ENCODE data around the gene RPRD1B. TPM values are rescaled to one million over a fixed set of nuclear protein-coding genes. Genes with fewer than 3 reads are reported as not detected.

RPRD1B gene
- total and polyA plus RNA-seq, 2 of the 8 experiments (the other 6 are each of a cell fraction or from before 2014, with no cell fraction given), result 10.3 to 20.9 TPM

GRCh38 chr20:38032585-38033329 is 789 bp upstream of the RPRD1B start:
- H3K9ac ChIP-seq (replicated peaks in 1 of 4; ENCODE audit: extremely low read depth in 1 of 4, low read depth in 3 of 4, low read length in 3 of 4), result peak overlapping the region; percentile 84 to 99 (median 93)
- no peak for FAIRE-seq
- H3K9me3 ChIP-seq (ENCODE audit: insufficient read depth in 2 of 2, low read depth in 1 of 2, low read length in 1 of 2), result no peaks in the 10 kb centered on the region
- H2AK5ac ChIP-seq (ENCODE audit: low read depth, low read length), result peak overlapping the region; percentile 68
- H3K4ac ChIP-seq (replicated peaks; ENCODE audit: insufficient read length, low read depth, low read length), result no peak overlapping the region
- no peak overlapping the region for H3K14ac ChIP-seq (ENCODE audit: insufficient read length)
- H3K4me2 ChIP-seq (ENCODE audit: insufficient read depth in 1 of 2, low read depth in 2 of 2, low read length in 2 of 2), result peak overlapping the region; percentile 77 to 89
- WGBS, 2 experiments (ENCODE audit: extremely low coverage in 1 of 2, insufficient coverage in 1 of 2, insufficient read length in 1 of 2, insufficient replicate concordance in 2 of 2, low coverage in 1 of 2, low lambda C conversion rate in 2 of 2, missing lambda C conversion rate in 1 of 2), result 48% methylated on average over 28 of the region's 28 CpGs; no CpG with 5 or more reads in 1 of the 2 experiments
- H2AFZ ChIP-seq (ENCODE audit: low read length), result peak overlapping the region; percentile 11; the same call in 1 of the 2 replicates
- peak overlapping the region; percentile 99 for H3K27ac ChIP-seq (ENCODE audit: low read depth, low read length)
- peak overlapping the region; percentile 95; the same call in 1 of the 2 replicates for H2BK12ac ChIP-seq (ENCODE audit: low read depth, low read length)
- H3K18ac ChIP-seq (ENCODE audit: extremely low read depth, low read length), result peak overlapping the region; percentile 34; the same call in 1 of the 2 replicates
- H4K20me1 ChIP-seq (replicated peaks in 1 of 2; ENCODE audit: control insufficient read depth in 1 of 2, insufficient read depth in 2 of 2, low read length in 2 of 2), result no peaks in the 10 kb centered on the region
- peak overlapping the region; percentile 17 for H3K56ac ChIP-seq (replicated peaks; ENCODE audit: insufficient read length, low read depth, low read length)
- H3K23ac ChIP-seq (ENCODE audit: insufficient read length), result no peak overlapping the region
- peaks cover 2 to 10% (median 7%) of the 10 kb centered on the region in 4 experiments; a peak in 5 of 8 replicates for H3K36me3 ChIP-seq (ENCODE audit: control insufficient read depth in 2 of 4, insufficient read depth in 4 of 4, low read length in 3 of 4)
- H2BK20ac ChIP-seq (ENCODE audit: low read length), result no peak overlapping the region
- H3K4me1 ChIP-seq (replicated peaks in 1 of 4; ENCODE audit: control insufficient read depth in 3 of 4, insufficient read depth in 4 of 4, low read length in 3 of 4), result peaks cover 0 to 10% (median 3%) of the 10 kb centered on the region in 4 experiments; a peak in 5 of 7 replicates
- ChIA-PET POLR2A (ENCODE audit: partially characterized antibody) (interaction anchor here (0.7 to 2.6 kb wide), 19 partner anchors 8 to 460 kb away, joined by 3 to 20 read pairs (median 4); no protein-coding TSS in a partner anchor), CTCF (ENCODE audit: partially characterized antibody) (interaction anchor here (0.6 to 1.6 kb wide), 7 partner anchors 11 to 468 kb away, joined by 3 to 8 read pairs (median 3); no protein-coding TSS in a partner anchor)
- H3K79me2 ChIP-seq (ENCODE audit: control insufficient read depth in 1 of 2, insufficient read depth in 2 of 2, low read length in 2 of 2), result peaks cover 16 to 92% of the 10 kb centered on the region in 2 experiments
- H4K91ac ChIP-seq (replicated peaks; ENCODE audit: insufficient read length, low read length), result peak overlapping the region; percentile 85
- H3K23me2 ChIP-seq (ENCODE audit: low read depth, low read length), result peaks cover 13% of the 10 kb centered on the region
- H2BK15ac ChIP-seq (ENCODE audit: low read length), result 0 out of 2 replicates have a peak overlapping the region, but pooled peaks have one; percentile 1
- H3K79me1 ChIP-seq (ENCODE audit: low read depth, low read length), result peaks cover 13% of the 10 kb centered on the region
- no peak for DNase-seq (ENCODE audit: low read depth in 1 of 2, low spot score in 2 of 2)
- peak overlapping the region; percentile 79 for H2BK5ac ChIP-seq (ENCODE audit: low read depth, low read length)
- peak overlapping the region; percentile 100 for H4K8ac ChIP-seq (ENCODE audit: extremely low read depth, insufficient read depth, low read length)
- H3K27me3 ChIP-seq (replicated peaks in 1 of 4; ENCODE audit: control insufficient read depth in 3 of 4, extremely low read depth in 1 of 4, insufficient read depth in 3 of 4, low read length in 3 of 4), result no peaks in the 10 kb centered on the region
- no peak overlapping the region for H2BK120ac ChIP-seq (replicated peaks; ENCODE audit: low read depth, low read length)
- peak overlapping the region; percentile 61 for H4K5ac ChIP-seq (ENCODE audit: insufficient read length, low read depth, low read length)
- peak overlapping the region; percentile 93 to 99 (median 97) for H3K4me3 ChIP-seq (ENCODE audit: extremely low read depth in 1 of 4, insufficient read depth in 2 of 4, low read depth in 3 of 4, low read length in 4 of 4)
- TF ChIP-seq CTCF (IDR thresholded peaks at IDR 0.05; ENCODE audit: control extremely low read depth in 1 of 3, insufficient read depth in 1 of 3, low read depth in 1 of 3, low read length in 3 of 3), result no peak
- TF ChIP-seq POLR2AphosphoS5 (IDR thresholded peaks at IDR 0.05; ENCODE audit: low read depth, low read length), result no peak
- no peak for TF ChIP-seq ATF3 (IDR thresholded peaks at IDR 0.05; ENCODE audit: insufficient read depth, low read depth, low read length)
- no peak for TF ChIP-seq SRF (IDR thresholded peaks at IDR 0.05; ENCODE audit: low read depth, low read length)
- TF ChIP-seq CHD1 (IDR thresholded peaks at IDR 0.05; ENCODE audit: low read depth, low read length), result no peak
- TF ChIP-seq YY1 (IDR thresholded peaks at IDR 0.05; ENCODE audit: low read depth, low read length), result no peak
- peak; percentile 57; the same call in 1 of the 2 replicates for TF ChIP-seq PHF8 (conservative IDR thresholded peaks at IDR 0.05; ENCODE audit: low read depth, low read length)
- TF ChIP-seq MAX (IDR thresholded peaks at IDR 0.05), result peak; percentile 95
